K562 (cell line): ENCODE measurements around the gene NLGN4Y. TPM values are rescaled to one million over a fixed set of nuclear protein-coding genes. Genes with fewer than 3 reads are reported as not detected.

ENCODE experiments used
- ATAC-seq: fragments of 200-7000 bp; cut with Tn5 transposase; 3 replicates; pipeline ENCODE4 v1.9.1; 2020; ENCODE audit warnings: moderate library complexity
- BruUV-seq: library from RNA; stranded (reverse); fragments of 400-500 nt; replicated peaks from 2 replicates; lab custom pipeline; 2021; lab: Mats Ljungman, UMichigan
- CTCF ChIA-PET: fragments of 300-600 bp; formaldehyde crosslinking; extraction: SDS; loops from one replicate; lab custom pipeline; 2021; ENCODE audit warnings: low intra/inter-chr PET ratio; lab: Yijun Ruan, JAX
- POLR2A ChIA-PET: fragments of 300-600, 350-650 bp; sonication (Branson Sonifier 250); formaldehyde crosslinking; extraction: SDS; loops from one replicate; lab custom pipeline; 2021; ENCODE audit warnings: antibody characterized with exemption, inconsistent platforms; lab: Yijun Ruan, JAX
- DNase-seq, 4 experiments: peaks; one replicate each; pipeline versions ENCODE4 v3.0.0 to v3.0.0-alpha.2; 2011 to 2018; ENCODE audit warnings: low spot score in 3 of 4, mixed read lengths in 3 of 4; ENCODE audit errors: extremely low read depth in 1 of 4
- FAIRE-seq: peaks from 2 replicates; lab custom pipeline; 2011; peaks lifted over from hg19 to GRCh38; lab: Jason Lieb, UNC
- H2AFZ ChIP-seq: 2 replicates; pipeline ENCODE4 v1.6.0; 2011; ENCODE audit warnings: low read depth, low read length, control low read depth, inconsistent platforms
- H3K27ac ChIP-seq: fragments of 200-600 bp; 3 replicates; pipeline ENCODE4 v1.8.0; 2011; ENCODE audit warnings: low read depth, mild to moderate bottlenecking, control low read depth, inconsistent platforms, low read length, moderate library complexity, mixed read lengths; ENCODE audit errors: extremely low read depth
- H3K27me3 ChIP-seq, 2 experiments: fragments of 300-600 bp in 1 of 2; 2 replicates in 1 of 2; 3 replicates in 1 of 2; pipeline versions ENCODE4 v1.6.0 to v1.8.0; 2011; ENCODE audit warnings: inconsistent platforms in 2 of 2, low read length in 2 of 2, mild to moderate bottlenecking in 1 of 2, mixed read lengths in 1 of 2, moderate library complexity in 1 of 2; ENCODE audit not compliant: control insufficient read depth in 2 of 2, insufficient read depth in 2 of 2
- H3K36me3 ChIP-seq: fragments of 300-600 bp; 3 replicates; pipeline ENCODE4 v1.8.0; 2011; ENCODE audit warnings: mild to moderate bottlenecking, low read length, inconsistent platforms; ENCODE audit not compliant: control insufficient read depth, insufficient read depth
- H3K4me1 ChIP-seq, 2 experiments: fragments of 200-600 bp in 1 of 2; replicated peaks in 1 of 2; 2 replicates in 1 of 2; 3 replicates in 1 of 2; pipeline versions ENCODE4 v1.5.1 to v1.8.0; 2011; ENCODE audit warnings: inconsistent platforms in 2 of 2, low read length in 2 of 2, mild to moderate bottlenecking in 1 of 2, mixed read lengths in 1 of 2, moderate library complexity in 1 of 2; ENCODE audit not compliant: control insufficient read depth in 2 of 2, insufficient read depth in 2 of 2
- H3K4me2 ChIP-seq: 2 replicates; pipeline ENCODE4 v1.6.1; 2011; ENCODE audit warnings: low read length, control low read depth, inconsistent platforms, mixed read lengths; ENCODE audit not compliant: insufficient read depth
- H3K4me3 ChIP-seq: fragments of 200-600 bp; sonication (generic), shearing (Covaris generic); 2 replicates; pipeline ENCODE4 v1.5.1; 2016; ENCODE audit warnings: control low read depth, inconsistent platforms
- H3K79me2 ChIP-seq: fragments of 200-600 bp; 3 replicates; pipeline ENCODE4 v1.8.0; 2011; ENCODE audit warnings: low read length, inconsistent platforms; ENCODE audit not compliant: control insufficient read depth, insufficient read depth
- H3K9ac ChIP-seq, 2 experiments: 2 replicates each; pipeline versions ENCODE4 v1.6.0 to v1.6.1; 2011; ENCODE audit warnings: low read depth in 2 of 2, low read length in 2 of 2, control low read depth in 1 of 2, inconsistent platforms in 1 of 2, mild to moderate bottlenecking in 1 of 2, mixed read lengths in 1 of 2; ENCODE audit not compliant: insufficient read depth in 1 of 2
- H3K9me1 ChIP-seq: one replicate; pipeline ENCODE4 v1.6.0; 2011; ENCODE audit warnings: inconsistent platforms, mild to moderate bottlenecking, low read length, moderate library complexity; ENCODE audit not compliant: control insufficient read depth, insufficient read depth
- H3K9me3 ChIP-seq: replicated peaks from 2 replicates; pipeline ENCODE4 v1.5.1; 2011; ENCODE audit warnings: low read depth, low read length, inconsistent platforms; ENCODE audit not compliant: control insufficient read depth, insufficient read depth
- H4K20me1 ChIP-seq: replicated peaks from 2 replicates; pipeline ENCODE4 v1.6.1; 2011; ENCODE audit warnings: low read length, inconsistent platforms, mixed read lengths; ENCODE audit not compliant: control insufficient read depth, insufficient read depth
- CBX5 ChIP-seq: IDR thresholded peaks from 2 replicates; pipeline ENCODE4 v1.6.1; 2014; ENCODE audit warnings: low read depth, borderline replicate concordance
- GTF2A2 ChIP-seq: IDR thresholded peaks from 2 replicates; pipeline ENCODE4 v1.6.1; 2016; ENCODE audit warnings: mild to moderate bottlenecking, missing genetic modification characterization, missing compliant biosample characterization
- GTF2E2 ChIP-seq: fragments of 200-800 bp; sonication (Bioruptor generic); IDR thresholded peaks from 2 replicates; pipeline ENCODE4 v1.6.1; 2016; ENCODE audit warnings: missing genetic modification characterization, missing compliant biosample characterization
- HMG20A ChIP-seq: fragments of 450-650 bp; formaldehyde crosslinking; conservative IDR thresholded peaks from 2 replicates; pipeline ENCODE4 v1.4.0; 2020; ENCODE audit warnings: mild to moderate bottlenecking, mixed read lengths
- MTA3 ChIP-seq: fragments of 450-650 bp; formaldehyde crosslinking; IDR thresholded peaks from 2 replicates; pipeline ENCODE4 v1.6.1; 2017; ENCODE audit warnings: mild to moderate bottlenecking, borderline replicate concordance
- NCOR1 ChIP-seq: fragments of 450-650 bp; IDR thresholded peaks from 2 replicates; pipeline ENCODE4 v1.6.1; 2016; ENCODE audit warnings: mild to moderate bottlenecking, moderate library complexity
- PCBP1 ChIP-seq: fragments of 200-400 bp; formaldehyde crosslinking; IDR thresholded peaks from 2 replicates; pipeline ENCODE4 v1.6.1; 2018; ENCODE audit warnings: mild to moderate bottlenecking, low read depth, low read length; ENCODE audit not compliant: poor library complexity, severe bottlenecking
- PHF20 ChIP-seq: fragments of 450-650 bp; IDR thresholded peaks from 2 replicates; pipeline ENCODE4 v1.6.1; 2018; ENCODE audit not compliant: partially characterized antibody
- POLR3A ChIP-seq: IDR thresholded peaks from 2 replicates; pipeline ENCODE4 v1.6.1; 2011; ENCODE audit warnings: borderline replicate concordance, mild to moderate bottlenecking, moderate library complexity; ENCODE audit not compliant: insufficient read length, insufficient read depth; ENCODE audit errors: extremely low read depth
- RNF2 ChIP-seq: sonication (generic); IDR thresholded peaks from 2 replicates; pipeline ENCODE4 v1.6.1; 2016
- TBP ChIP-seq: optimal IDR thresholded peaks from 2 replicates; pipeline ENCODE3; 2011; ENCODE audit warnings: low read depth, low read length, improper control_type of control experiment
- ZKSCAN1 ChIP-seq: fragments of 150-350 bp; IDR thresholded peaks from 2 replicates; pipeline ENCODE4 v1.6.1; 2016; ENCODE audit warnings: low read depth, low read length
- ZNF347 ChIP-seq: fragments of 450-650 bp; formaldehyde crosslinking; IDR thresholded peaks from 2 replicates; pipeline ENCODE4 v1.4.0; 2020; ENCODE audit warnings: low read depth, mild to moderate bottlenecking, moderate library complexity
- ZNF408 ChIP-seq: fragments of 250-450 bp; sonication (Bioruptor Pico); IDR thresholded peaks from 2 replicates; pipeline ENCODE4 v1.4.0; 2020; ENCODE audit warnings: low read depth, mild to moderate bottlenecking, moderate library complexity
- WGBS: fragments of 100-300 bp; shearing (Covaris generic); methylation state at CpG from one replicate; pipeline ENCODE4 v1.1.6; 2016; ENCODE audit warnings: low coverage, mixed read lengths; ENCODE audit not compliant: insufficient coverage; ENCODE audit errors: missing lambda C conversion rate; 5-methylcytosine and 5-hydroxymethylcytosine counted together
- in situ Hi-C: fragments of 300-500 bp; cut with MboI; formaldehyde crosslinking; loops from 4 replicates; pipeline ENCODE4 v1.15.0; 2018; ENCODE audit warnings: inconsistent platforms, mixed read lengths
- intact Hi-C: fragments of 100-400 bp; cut with micrococcal nuclease; formaldehyde crosslinking; loops from 2 replicates; pipeline ENCODE4 v1.14.2; 2022
- polyA plus RNA-seq, 8 experiments: library from polyadenylated mRNA; depleted of rRNA in 4 of 8; stranded (reverse) in 5 of 8; unstranded in 3 of 8; fragments of >200 nt; fragmentation: Nextera tagmentation in 2 of 8; fragmentation: Illumina TruSeq in 1 of 8; extraction: Ambion mirVana in 2 of 8; extraction: Trizol in 1 of 8; gene quantifications; 2 replicates each; pipeline versions ENCODE4 v1.2.1 to v1.2.3, GENCODE V29; 2011 to 2014; ENCODE audit warnings: inconsistent platforms in 1 of 8, missing spikeins in 1 of 8
- total RNA-seq, 7 experiments: library from RNA; depleted of rRNA in 6 of 7; stranded (reverse); fragments of >200 nt in 6 of 7; fragmentation: Illumina TruSeq in 2 of 7; extraction: Trizol in 2 of 7; gene quantifications; 2 replicates each; pipeline versions ENCODE4 v1.2.1 to v1.2.3, GENCODE V29; 2011 to 2021; ENCODE audit warnings: low replicate concordance in 1 of 7
- TF ChIP-seq, protein P1 (sequence below): fragments of 450-650 bp; conservative IDR thresholded peaks from 2 replicates; pipeline ENCODE4 v1.6.1; 2016; ENCODE audit warnings: missing genetic modification characterization, low read depth, mild to moderate bottlenecking, control low read depth, missing compliant biosample characterization
- TF ChIP-seq, protein P2 (sequence below): fragments of 150-350 bp; IDR thresholded peaks from 2 replicates; pipeline ENCODE4 v1.6.1; 2014; ENCODE audit warnings: low read depth, mild to moderate bottlenecking, low read length, borderline replicate concordance

NLGN4Y gene
- total and polyA plus RNA-seq, 9 of the 15 experiments (the other 6 are each of a cell fraction or from before 2014, with no cell fraction given) = not detected

DNA sequence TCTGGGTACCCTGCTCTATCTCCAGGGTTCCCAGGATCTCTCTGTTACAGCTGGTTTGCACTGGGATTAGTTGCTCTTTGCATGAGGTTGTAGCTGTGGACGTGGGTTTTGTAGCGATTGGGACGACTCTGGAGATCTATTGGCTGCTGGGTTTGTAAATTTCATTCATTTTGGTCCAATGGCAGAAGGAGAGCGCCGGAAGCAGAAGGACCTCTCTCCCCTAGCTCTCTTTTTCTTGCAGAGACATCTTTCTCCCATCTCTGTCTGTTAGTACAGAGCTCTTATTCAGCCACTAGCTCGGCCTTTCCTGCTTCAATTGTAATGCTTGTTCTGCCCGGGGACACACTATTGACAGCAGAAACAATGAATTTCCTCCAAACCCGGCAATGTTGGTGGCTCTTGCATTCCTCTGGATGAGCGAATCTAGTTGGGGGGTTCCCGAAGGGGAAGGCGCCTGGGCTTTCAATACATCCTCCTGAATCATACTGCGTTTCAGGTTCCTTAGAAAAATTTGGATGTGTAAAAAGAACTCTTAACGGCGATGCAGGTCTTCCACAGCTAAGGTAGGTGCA, 1.9 kb upstream of the NLGN4Y start (continued):
- TF ChIP-seq ZNF347 (CRISPR knock-in tag) (no peak), PHF20 (no peak), CBX5 (no peak), NCOR1 (no peak), MTA3 (no peak), PCBP1 (no peak), GTF2A2 (tag) (no peak), RNF2 (no peak)
- TF ChIP-seq, protein P1, sequence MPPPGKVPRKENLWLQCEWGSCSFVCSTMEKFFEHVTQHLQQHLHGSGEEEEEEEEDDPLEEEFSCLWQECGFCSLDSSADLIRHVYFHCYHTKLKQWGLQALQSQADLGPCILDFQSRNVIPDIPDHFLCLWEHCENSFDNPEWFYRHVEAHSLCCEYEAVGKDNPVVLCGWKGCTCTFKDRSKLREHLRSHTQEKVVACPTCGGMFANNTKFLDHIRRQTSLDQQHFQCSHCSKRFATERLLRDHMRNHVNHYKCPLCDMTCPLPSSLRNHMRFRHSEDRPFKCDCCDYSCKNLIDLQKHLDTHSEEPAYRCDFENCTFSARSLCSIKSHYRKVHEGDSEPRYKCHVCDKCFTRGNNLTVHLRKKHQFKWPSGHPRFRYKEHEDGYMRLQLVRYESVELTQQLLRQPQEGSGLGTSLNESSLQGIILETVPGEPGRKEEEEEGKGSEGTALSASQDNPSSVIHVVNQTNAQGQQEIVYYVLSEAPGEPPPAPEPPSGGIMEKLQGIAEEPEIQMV = no peak

DNA sequence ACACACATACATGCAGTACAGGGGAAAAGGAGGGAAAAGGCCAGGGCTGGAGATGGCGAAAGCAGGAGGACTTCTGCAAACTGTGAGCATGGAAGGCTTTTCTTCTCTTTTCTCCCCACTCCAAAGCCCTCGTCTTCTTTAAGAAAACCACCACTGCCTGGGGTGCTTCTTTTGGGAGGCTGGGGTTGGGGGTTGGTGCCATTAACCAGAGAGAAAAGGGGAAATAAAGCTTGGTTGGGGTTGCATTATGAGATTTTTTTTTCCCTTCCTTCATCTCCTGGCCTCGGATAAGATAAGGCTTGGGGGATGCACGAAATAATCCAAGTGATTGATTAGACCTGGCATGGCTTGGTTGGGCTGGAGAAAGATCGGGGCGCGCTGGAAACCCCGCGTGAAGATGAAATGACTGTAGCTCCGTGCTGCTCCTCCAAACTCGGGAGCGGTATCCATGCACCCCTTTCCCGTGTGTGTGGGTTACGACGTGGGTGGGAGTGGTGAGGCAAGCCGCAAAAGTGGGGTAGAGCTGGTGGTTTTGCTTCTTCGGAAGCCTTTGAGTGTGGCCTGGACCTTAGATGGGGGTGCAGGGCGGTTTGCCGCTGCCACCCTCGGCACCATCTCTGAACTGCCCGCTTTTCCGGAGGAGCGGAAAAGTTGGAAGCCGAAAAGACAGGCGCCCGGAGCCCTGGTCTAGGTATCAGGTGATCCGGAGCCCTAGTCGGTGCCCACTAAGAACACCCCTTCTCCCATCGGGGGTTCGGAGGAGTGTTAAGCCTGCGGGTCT, 648 bp upstream of the NLGN4Y start:
- Histone ChIP-seq H4K20me1 (no peaks in the 10 kb centered on the region), H3K27me3 (no peaks in the 10 kb centered on the region), H2AFZ (no peak overlapping the region), H3K9me3 (no peaks in the 10 kb centered on the region), H3K4me2 (no peak overlapping the region), H3K9ac (no peak overlapping the region), H3K27ac (no peak overlapping the region), H3K9me1 (no peaks in the 10 kb centered on the region), H3K36me3 (no peaks in the 10 kb centered on the region), H3K4me1 (no peaks in the 10 kb centered on the region), H3K79me2 (no peaks in the 10 kb centered on the region), H3K4me3 (no peak overlapping the region)
- CTCF ChIA-PET = no interaction called here
- intact Hi-C loops (no loop called here), in situ Hi-C loops (no loop called here)
- ATAC-seq (no peak), DNase-seq (no peak), FAIRE-seq (no peak)
- POLR2A ChIA-PET = no interaction called here
- no TSS peak for BruUV-seq
- no CpG with 5 or more reads among the region's 31 CpGs for WGBS
- TF ChIP-seq POLR3A (no peak), TBP (no peak), ZNF408 (no peak), GTF2E2 (tag) (no peak), ZKSCAN1 (no peak), HMG20A (CRISPR knock-in tag) (no peak)
- TF ChIP-seq, protein P2, sequence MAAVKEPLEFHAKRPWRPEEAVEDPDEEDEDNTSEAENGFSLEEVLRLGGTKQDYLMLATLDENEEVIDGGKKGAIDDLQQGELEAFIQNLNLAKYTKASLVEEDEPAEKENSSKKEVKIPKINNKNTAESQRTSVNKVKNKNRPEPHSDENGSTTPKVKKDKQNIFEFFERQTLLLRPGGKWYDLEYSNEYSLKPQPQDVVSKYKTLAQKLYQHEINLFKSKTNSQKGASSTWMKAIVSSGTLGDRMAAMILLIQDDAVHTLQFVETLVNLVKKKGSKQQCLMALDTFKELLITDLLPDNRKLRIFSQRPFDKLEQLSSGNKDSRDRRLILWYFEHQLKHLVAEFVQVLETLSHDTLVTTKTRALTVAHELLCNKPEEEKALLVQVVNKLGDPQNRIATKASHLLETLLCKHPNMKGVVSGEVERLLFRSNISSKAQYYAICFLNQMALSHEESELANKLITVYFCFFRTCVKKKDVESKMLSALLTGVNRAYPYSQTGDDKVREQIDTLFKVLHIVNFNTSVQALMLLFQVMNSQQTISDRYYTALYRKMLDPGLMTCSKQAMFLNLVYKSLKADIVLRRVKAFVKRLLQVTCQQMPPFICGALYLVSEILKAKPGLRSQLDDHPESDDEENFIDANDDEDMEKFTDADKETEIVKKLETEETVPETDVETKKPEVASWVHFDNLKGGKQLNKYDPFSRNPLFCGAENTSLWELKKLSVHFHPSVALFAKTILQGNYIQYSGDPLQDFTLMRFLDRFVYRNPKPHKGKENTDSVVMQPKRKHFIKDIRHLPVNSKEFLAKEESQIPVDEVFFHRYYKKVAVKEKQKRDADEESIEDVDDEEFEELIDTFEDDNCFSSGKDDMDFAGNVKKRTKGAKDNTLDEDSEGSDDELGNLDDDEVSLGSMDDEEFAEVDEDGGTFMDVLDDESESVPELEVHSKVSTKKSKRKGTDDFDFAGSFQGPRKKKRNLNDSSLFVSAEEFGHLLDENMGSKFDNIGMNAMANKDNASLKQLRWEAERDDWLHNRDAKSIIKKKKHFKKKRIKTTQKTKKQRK = no peak
